Measurements from ENCODE around the gene ZNF516.
A peak's percentile ranks its signal among the peaks of the same experiment; 100 is the strongest.

ZNF516 gene

DNA sequence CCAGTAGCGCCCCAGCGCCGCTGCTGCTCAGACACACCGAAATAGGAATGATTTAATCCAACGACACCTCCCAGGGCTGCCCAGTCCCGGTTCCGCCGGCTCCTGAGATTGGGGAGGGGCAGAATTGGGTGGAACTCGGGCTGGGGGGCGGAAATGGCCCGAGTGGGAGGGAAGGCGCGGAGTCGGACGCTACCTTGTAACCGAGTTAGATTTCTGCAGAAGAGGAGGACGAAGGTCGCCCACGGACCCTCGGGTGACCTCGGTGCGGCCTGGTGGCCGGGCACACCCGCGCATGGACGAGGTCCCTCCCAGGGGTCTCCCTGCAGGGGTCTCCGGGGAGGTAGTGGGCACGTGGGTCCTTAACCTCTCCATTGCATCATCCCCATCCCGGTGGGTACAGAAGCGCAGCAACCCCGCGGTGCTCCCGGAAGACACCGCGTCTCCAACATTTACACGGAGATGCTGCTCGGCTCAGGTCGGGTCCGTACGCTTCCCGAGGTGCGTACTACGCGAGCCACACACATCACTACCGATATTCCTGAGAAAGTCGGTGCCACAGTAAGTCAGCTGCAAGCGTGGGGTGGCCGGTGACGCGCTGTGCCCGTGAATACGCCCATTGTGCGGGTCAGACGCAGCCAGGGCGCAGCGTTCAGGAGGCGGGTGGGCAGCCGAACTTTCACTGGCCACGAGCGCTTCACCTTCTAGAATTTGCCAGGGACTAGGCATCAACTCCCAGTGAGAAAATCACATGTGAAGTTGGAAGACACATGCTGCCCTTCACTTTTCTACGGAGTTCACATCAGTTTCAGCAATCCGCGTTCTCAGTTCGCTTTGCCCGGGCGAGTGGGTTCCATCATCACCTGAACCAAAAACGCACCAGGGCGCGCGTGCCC is 3.0 kb downstream of the ZNF516 start:
- TF ChIP-seq, protein P1, sequence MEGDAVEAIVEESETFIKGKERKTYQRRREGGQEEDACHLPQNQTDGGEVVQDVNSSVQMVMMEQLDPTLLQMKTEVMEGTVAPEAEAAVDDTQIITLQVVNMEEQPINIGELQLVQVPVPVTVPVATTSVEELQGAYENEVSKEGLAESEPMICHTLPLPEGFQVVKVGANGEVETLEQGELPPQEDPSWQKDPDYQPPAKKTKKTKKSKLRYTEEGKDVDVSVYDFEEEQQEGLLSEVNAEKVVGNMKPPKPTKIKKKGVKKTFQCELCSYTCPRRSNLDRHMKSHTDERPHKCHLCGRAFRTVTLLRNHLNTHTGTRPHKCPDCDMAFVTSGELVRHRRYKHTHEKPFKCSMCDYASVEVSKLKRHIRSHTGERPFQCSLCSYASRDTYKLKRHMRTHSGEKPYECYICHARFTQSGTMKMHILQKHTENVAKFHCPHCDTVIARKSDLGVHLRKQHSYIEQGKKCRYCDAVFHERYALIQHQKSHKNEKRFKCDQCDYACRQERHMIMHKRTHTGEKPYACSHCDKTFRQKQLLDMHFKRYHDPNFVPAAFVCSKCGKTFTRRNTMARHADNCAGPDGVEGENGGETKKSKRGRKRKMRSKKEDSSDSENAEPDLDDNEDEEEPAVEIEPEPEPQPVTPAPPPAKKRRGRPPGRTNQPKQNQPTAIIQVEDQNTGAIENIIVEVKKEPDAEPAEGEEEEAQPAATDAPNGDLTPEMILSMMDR (IDR thresholded peaks at IDR 0.05; ENCODE audit: control insufficient read depth, insufficient read depth, low read depth, low read length, missing control alignments) = no peak
- H3K4me3 ChIP-seq (ENCODE audit: control insufficient read depth, low read depth, low read length) = peak overlapping the region; percentile 96
- DNase-seq (ENCODE audit: low read depth) = no peak

DNA sequence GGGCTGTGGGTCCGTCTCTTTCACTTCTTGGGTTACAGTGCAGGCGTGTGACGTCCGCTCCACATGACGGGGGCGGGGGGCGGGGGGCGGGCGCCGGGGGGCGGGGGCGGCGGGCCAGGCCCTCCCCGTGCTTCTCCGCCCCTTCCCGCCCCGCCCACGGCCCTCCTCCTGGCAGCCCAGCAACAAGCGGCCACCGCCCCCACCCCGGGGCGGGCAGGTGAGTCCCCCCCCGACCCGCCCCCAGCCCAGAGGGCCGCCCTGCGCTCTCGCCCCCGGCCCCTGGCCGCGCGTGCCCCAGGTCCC is 3.6 kb downstream of the ZNF516 start:
- H3K4me3 ChIP-seq (ENCODE audit: control insufficient read depth, low read depth, low read length) = peak overlapping the region; percentile 96
- DNase-seq (ENCODE audit: low read depth) = no peak
- TF ChIP-seq, protein P1 (IDR thresholded peaks at IDR 0.05; ENCODE audit: control insufficient read depth, insufficient read depth, low read depth, low read length, missing control alignments) = no peak

DNA sequence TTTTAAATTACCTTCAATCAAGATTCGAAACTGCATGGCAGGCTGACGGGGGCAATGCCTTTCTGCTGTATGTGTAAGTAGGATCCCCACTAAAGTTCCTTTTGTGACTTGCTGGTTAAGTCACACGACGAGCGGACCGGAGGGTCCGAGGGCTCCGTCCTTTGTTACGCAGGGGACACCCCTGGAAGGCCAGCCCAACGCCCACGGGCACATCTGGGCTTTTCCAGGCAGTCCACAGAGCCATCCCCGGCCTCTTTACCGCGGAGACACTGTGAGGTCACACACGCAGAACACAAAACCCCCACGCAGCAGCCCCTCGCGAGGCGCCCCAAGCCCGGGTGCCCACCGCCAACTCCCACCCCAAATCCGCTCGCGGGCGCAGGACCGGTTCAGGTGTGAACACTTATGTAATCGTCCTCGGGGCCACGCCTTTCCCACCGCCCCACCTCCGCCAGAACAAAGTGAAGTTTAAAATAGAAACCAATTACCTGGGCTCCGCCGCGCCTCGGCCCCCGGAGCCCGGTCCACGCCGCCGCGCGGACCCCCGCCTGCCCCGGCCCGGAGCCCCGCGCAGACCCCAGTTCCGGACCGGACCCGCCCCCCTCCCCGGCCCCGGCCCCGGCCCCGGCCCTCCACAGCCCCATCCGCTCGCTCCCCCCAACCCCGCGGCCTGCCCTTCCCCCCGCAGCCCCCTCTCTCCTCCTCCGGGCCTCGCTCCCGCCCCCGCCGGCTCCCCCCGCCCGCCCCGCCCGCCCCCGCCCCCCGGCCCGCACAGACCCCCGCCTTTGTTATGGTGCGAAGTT is 4.2 kb downstream of the ZNF516 start:
- TF ChIP-seq, protein P1 (IDR thresholded peaks at IDR 0.05; ENCODE audit: control insufficient read depth, insufficient read depth, low read depth, low read length, missing control alignments) = no peak
- H3K4me3 ChIP-seq (ENCODE audit: control insufficient read depth, low read depth, low read length) = peak overlapping the region; percentile 96
- DNase-seq (ENCODE audit: low read depth) = no peak

DNA sequence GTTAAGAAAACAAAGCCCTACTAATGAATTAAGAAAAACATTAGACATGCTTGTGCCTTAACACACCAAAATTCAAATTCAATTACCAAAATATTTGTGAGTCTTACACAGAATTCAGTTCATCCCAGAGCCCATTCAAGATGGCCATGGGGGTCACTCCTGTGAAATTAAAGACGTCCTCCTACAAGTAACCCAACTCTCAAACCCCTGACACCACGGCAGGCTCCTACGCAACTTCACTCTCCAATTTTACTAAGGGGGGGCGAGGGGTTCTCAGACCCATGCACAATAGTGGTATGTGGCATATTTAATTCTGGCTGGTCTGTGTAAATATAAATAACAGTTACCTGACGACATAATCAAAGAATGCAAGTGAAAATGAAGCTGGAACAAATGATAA is 5.0 kb downstream of the ZNF516 start:
- no peak for DNase-seq (ENCODE audit: low read depth)
- no peak overlapping the region for H3K4me3 ChIP-seq (ENCODE audit: control insufficient read depth, low read depth, low read length)
- TF ChIP-seq, protein P1 (IDR thresholded peaks at IDR 0.05; ENCODE audit: control insufficient read depth, insufficient read depth, low read depth, low read length, missing control alignments) = no peak

DNA sequence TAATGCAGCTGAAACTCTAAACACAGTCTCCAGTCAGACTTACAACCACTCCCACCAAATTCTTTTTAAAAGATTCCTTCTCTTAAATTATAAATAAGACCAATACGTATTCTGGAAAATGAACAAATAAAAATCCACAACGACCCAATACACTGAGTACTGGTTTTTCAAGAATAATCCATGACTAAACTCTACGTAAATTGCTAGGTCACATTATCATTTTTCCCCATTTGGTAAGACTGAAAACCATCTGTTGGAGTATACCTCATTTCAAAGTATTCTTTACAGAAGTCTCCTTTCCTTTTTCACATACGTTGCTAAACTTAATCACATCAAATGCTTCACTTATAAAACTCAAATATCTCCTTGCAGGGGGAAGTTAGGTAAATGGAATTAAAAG is 6.0 kb downstream of the ZNF516 start:
- TF ChIP-seq, protein P1 (IDR thresholded peaks at IDR 0.05; ENCODE audit: control insufficient read depth, insufficient read depth, low read depth, low read length, missing control alignments) = no peak
- no peak overlapping the region for H3K4me3 ChIP-seq (ENCODE audit: control insufficient read depth, low read depth, low read length)
- DNase-seq (ENCODE audit: low read depth) = no peak

DNA sequence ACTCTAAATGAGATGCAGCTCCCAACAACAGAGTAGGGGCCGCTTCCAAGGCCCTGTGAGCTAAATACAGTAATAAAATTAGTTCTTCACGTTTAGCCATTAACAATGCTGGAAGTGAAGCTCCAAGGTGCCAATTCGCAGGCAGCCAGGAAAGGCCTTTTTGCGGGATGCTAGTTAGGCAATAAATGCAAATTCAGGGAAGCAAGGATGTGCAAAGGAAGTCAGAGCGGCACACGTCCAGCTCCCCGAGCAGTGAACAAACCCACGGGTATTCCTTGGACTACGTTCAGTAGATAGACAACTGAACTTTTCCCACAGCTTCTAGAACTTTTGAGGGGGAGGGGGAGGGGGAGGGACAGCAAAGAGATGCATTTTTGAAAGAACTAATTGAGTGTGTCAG is 6.9 kb downstream of the ZNF516 start:
- TF ChIP-seq, protein P1 (IDR thresholded peaks at IDR 0.05; ENCODE audit: control insufficient read depth, insufficient read depth, low read depth, low read length, missing control alignments) = no peak
- DNase-seq (ENCODE audit: low read depth) = no peak
- H3K4me3 ChIP-seq (ENCODE audit: control insufficient read depth, low read depth, low read length) = no peak overlapping the region
